Activated T-cell treated with anti-CD3 and anti-CD28 coated beads, Interleukin-2, amount 50 U/mL, for 24 hours (primary cell): ENCODE results near the gene SORL1.
"Not testable (repeated sequence)": the region's sequence is repeated elsewhere in the genome, so short reads cannot be mapped to it uniquely, and the experiment has no call there.

Experiments
- DNase-seq: peaks from one replicate; pipeline ENCODE4 v3.0.0-alpha.2; 2020
- H3K27ac Mint-ChIP-seq: 2 replicates; pipeline ENCODE4 v1.8.0; 2020; ENCODE audit warnings: mild to moderate bottlenecking, mixed read lengths
- H3K27me3 Mint-ChIP-seq: 2 replicates; pipeline ENCODE4 v1.8.0; 2020; ENCODE audit warnings: mixed read lengths
- H3K36me3 Mint-ChIP-seq: 2 replicates; pipeline ENCODE4 v1.8.0; 2020; ENCODE audit warnings: low read depth, mixed read lengths
- H3K4me1 Mint-ChIP-seq: 2 replicates; pipeline ENCODE4 v1.8.0; 2020; ENCODE audit warnings: low read depth, mixed read lengths
- H3K4me3 Mint-ChIP-seq: 2 replicates; pipeline ENCODE4 v1.8.0; 2020; ENCODE audit warnings: mild to moderate bottlenecking, moderate library complexity, mixed read lengths
- H3K9me3 Mint-ChIP-seq: 2 replicates; pipeline ENCODE4 v1.8.0; 2020; ENCODE audit warnings: mixed read lengths

Gene SORL1

GRCh38 chr11:121566279-121567168, 114.4 kb downstream of the SORL1 start:
- H3K36me3 Mint-ChIP-seq = peaks cover 86% of the 10 kb centered on the region
- no peaks in the 10 kb centered on the region for H3K9me3 Mint-ChIP-seq
- H3K27me3 Mint-ChIP-seq = no peaks in the 10 kb centered on the region
- peaks cover 44% of the 10 kb centered on the region for H3K4me1 Mint-ChIP-seq
- no peak for DNase-seq
- no peak overlapping the region for H3K4me3 Mint-ChIP-seq
- H3K27ac Mint-ChIP-seq = peak overlapping the region; percentile 70

- H3K4me3 Mint-ChIP-seq = no peak overlapping the region
- peaks cover 30% of the 10 kb centered on the region for H3K4me1 Mint-ChIP-seq
- H3K36me3 Mint-ChIP-seq = peaks cover 86% of the 10 kb centered on the region
- no peak for DNase-seq
- H3K9me3 Mint-ChIP-seq = no peaks in the 10 kb centered on the region
- H3K27me3 Mint-ChIP-seq = no peaks in the 10 kb centered on the region
- H3K27ac Mint-ChIP-seq = peak overlapping the region; percentile 34
Observed at GRCh38 chr11:121567995-121568394, 115.9 kb downstream of the SORL1 start.

- not testable (repeated sequence) for H3K4me3 Mint-ChIP-seq, H3K27me3 Mint-ChIP-seq, DNase-seq, H3K27ac Mint-ChIP-seq, H3K9me3 Mint-ChIP-seq
- Mint-ChIP-seq H3K36me3 (peaks cover 88% of the 10 kb centered on the region), H3K4me1 (peaks cover 16% of the 10 kb centered on the region)
Observed at GRCh38 chr11:121569332-121570299, 117.5 kb downstream of the SORL1 start.

GRCh38 chr11:121570453-121570852, 118.3 kb downstream of the SORL1 start:
- H3K4me1 Mint-ChIP-seq = peaks cover 17% of the 10 kb centered on the region
- H3K9me3 Mint-ChIP-seq = no peaks in the 10 kb centered on the region
- H3K36me3 Mint-ChIP-seq = peaks cover 90% of the 10 kb centered on the region
- no peak overlapping the region for H3K27ac Mint-ChIP-seq
- H3K27me3 Mint-ChIP-seq = no peaks in the 10 kb centered on the region
- DNase-seq = no peak
- no peak overlapping the region for H3K4me3 Mint-ChIP-seq

- Mint-ChIP-seq H3K27me3 (no peaks in the 10 kb centered on the region), H3K4me3 (no peak overlapping the region), H3K27ac (peak overlapping the region; percentile 58), H3K36me3 (peaks cover 93% of the 10 kb centered on the region), H3K4me1 (peaks cover 24% of the 10 kb centered on the region), H3K9me3 (no peaks in the 10 kb centered on the region)
- no peak for DNase-seq
Observed at GRCh38 chr11:121571506-121571905, 119.4 kb downstream of the SORL1 start.

GRCh38 chr11:121572571-121573059, 120.5 kb downstream of the SORL1 start:
- no peak overlapping the region for H3K4me3 Mint-ChIP-seq
- H3K4me1 Mint-ChIP-seq = peaks cover 21% of the 10 kb centered on the region
- no peaks in the 10 kb centered on the region for H3K27me3 Mint-ChIP-seq
- H3K27ac Mint-ChIP-seq = peak overlapping the region; percentile 53
- H3K9me3 Mint-ChIP-seq = no peaks in the 10 kb centered on the region
- DNase-seq = no peak
- peaks cover 93% of the 10 kb centered on the region for H3K36me3 Mint-ChIP-seq

GRCh38 chr11:121574801-121575200, 122.7 kb downstream of the SORL1 start:
- no peak for DNase-seq
- Mint-ChIP-seq H3K27me3 (no peaks in the 10 kb centered on the region), H3K4me1 (peaks cover 23% of the 10 kb centered on the region), H3K9me3 (peaks cover under 1% of the 10 kb centered on the region), H3K4me3 (no peak overlapping the region), H3K36me3 (peaks cover 93% of the 10 kb centered on the region), H3K27ac (peak overlapping the region; percentile 40)

- Mint-ChIP-seq H3K27me3 (no peaks in the 10 kb centered on the region), H3K4me3 (no peak overlapping the region), H3K9me3 (peaks cover 5% of the 10 kb centered on the region), H3K27ac (peak overlapping the region; percentile 40), H3K4me1 (peaks cover 24% of the 10 kb centered on the region), H3K36me3 (peaks cover 94% of the 10 kb centered on the region)
- no peak for DNase-seq
Observed at GRCh38 chr11:121575250-121575962, 123.3 kb downstream of the SORL1 start.

- peaks cover 94% of the 10 kb centered on the region for H3K36me3 Mint-ChIP-seq
- H3K27ac Mint-ChIP-seq = peak overlapping the region; percentile 40
Observed at GRCh38 chr11:121575963-121576290, 123.8 kb downstream of the SORL1 start.

GRCh38 chr11:121576531-121576930, 124.4 kb downstream of the SORL1 start:
- DNase-seq = no peak
- H3K4me1 Mint-ChIP-seq = peaks cover 30% of the 10 kb centered on the region
- peak overlapping the region; percentile 75 for H3K27ac Mint-ChIP-seq
- H3K27me3 Mint-ChIP-seq = no peaks in the 10 kb centered on the region
- peaks cover 5% of the 10 kb centered on the region for H3K9me3 Mint-ChIP-seq
- no peak overlapping the region for H3K4me3 Mint-ChIP-seq
- peaks cover 95% of the 10 kb centered on the region for H3K36me3 Mint-ChIP-seq

More at GRCh38 chr11:121575963-121576290, 123.8 kb downstream of the SORL1 start:
- DNase-seq = no peak
- H3K4me1 Mint-ChIP-seq = peaks cover 24% of the 10 kb centered on the region
- no peak overlapping the region for H3K4me3 Mint-ChIP-seq
- H3K9me3 Mint-ChIP-seq = peaks cover 5% of the 10 kb centered on the region
- H3K27me3 Mint-ChIP-seq = no peaks in the 10 kb centered on the region

- no peak for DNase-seq
- H3K27ac Mint-ChIP-seq = peak overlapping the region; percentile 37
- peaks cover 5% of the 10 kb centered on the region for H3K9me3 Mint-ChIP-seq
- H3K27me3 Mint-ChIP-seq = no peaks in the 10 kb centered on the region
- peaks cover 37% of the 10 kb centered on the region for H3K4me1 Mint-ChIP-seq
- H3K36me3 Mint-ChIP-seq = peaks cover 96% of the 10 kb centered on the region
- no peak overlapping the region for H3K4me3 Mint-ChIP-seq
Observed at GRCh38 chr11:121577106-121577848, 125.2 kb downstream of the SORL1 start.

- Mint-ChIP-seq H3K27ac (peak overlapping the region; percentile 8), H3K4me3 (no peak overlapping the region), H3K9me3 (peaks cover 5% of the 10 kb centered on the region), H3K4me1 (peaks cover 48% of the 10 kb centered on the region), H3K36me3 (peaks cover 98% of the 10 kb centered on the region), H3K27me3 (no peaks in the 10 kb centered on the region)
- DNase-seq = no peak
Observed at GRCh38 chr11:121578251-121578976, 126.3 kb downstream of the SORL1 start.

- Mint-ChIP-seq H3K27ac (no peak overlapping the region), H3K4me1 (peaks cover 54% of the 10 kb centered on the region), H3K4me3 (no peak overlapping the region), H3K27me3 (no peaks in the 10 kb centered on the region), H3K36me3 (peaks cover 98% of the 10 kb centered on the region), H3K9me3 (peaks cover 5% of the 10 kb centered on the region)
- DNase-seq = no peak
Observed at GRCh38 chr11:121580154-121580553, 128.0 kb downstream of the SORL1 start.
